K562 (cell line): Measurements from ENCODE around the gene TNF. TPM values are rescaled to one million over a fixed set of nuclear protein-coding genes. Genes with fewer than 3 reads are reported as not detected.

ENCODE experiments used
- ARNT ChIP-seq, 2 experiments: fragments of 450-650 bp; IDR thresholded peaks; 2 replicates each; pipeline ENCODE4 v1.6.1; 2016; ENCODE audit warnings: mild to moderate bottlenecking in 1 of 2
- BACH1 ChIP-seq: fragments of 200-800 bp; sonication (Bioruptor generic); IDR thresholded peaks from 2 replicates; pipeline ENCODE4 v1.6.1; 2016; ENCODE audit warnings: missing genetic modification characterization, missing compliant biosample characterization
- CREB5 ChIP-seq: fragments of 250-450 bp; sonication (Bioruptor Pico); IDR thresholded peaks from 2 replicates; pipeline ENCODE4 v1.5.0; 2020; ENCODE audit warnings: mild to moderate bottlenecking
- ELK1 ChIP-seq: sonication (generic); formaldehyde crosslinking; IDR thresholded peaks from 2 replicates; pipeline ENCODE4 v1.8.1; 2022; ENCODE audit warnings: missing genetic modification reagents
- ILF3 ChIP-seq: fragments of 450-650 bp; IDR thresholded peaks from 2 replicates; pipeline ENCODE4 v1.6.1; 2018; ENCODE audit warnings: antibody characterized with exemption, mild to moderate bottlenecking, moderate library complexity, borderline replicate concordance
- MAFF ChIP-seq: IDR thresholded peaks from 2 replicates; pipeline ENCODE4 v1.6.1; 2012; ENCODE audit warnings: low read length, improper control_type of control experiment
- PHF21A ChIP-seq: fragments of 450-650 bp; IDR thresholded peaks from 2 replicates; pipeline ENCODE4 v1.6.1; 2017; ENCODE audit warnings: low read depth, borderline replicate concordance
- SIN3A ChIP-seq, 2 experiments: fragments of 150-350 bp in 1 of 2; IDR thresholded peaks; 2 replicates each; pipeline ENCODE4 v1.6.1; 2011 to 2016; ENCODE audit warnings: borderline replicate concordance in 2 of 2, low read depth in 2 of 2, low read length in 2 of 2, mild to moderate bottlenecking in 2 of 2, moderate library complexity in 2 of 2; ENCODE audit not compliant: control insufficient read depth in 1 of 2
- STAG1 ChIP-seq: sonication (generic); formaldehyde crosslinking; IDR thresholded peaks from 2 replicates; pipeline ENCODE4 v1.5.0; 2020; ENCODE audit warnings: missing genetic modification reagents, borderline replicate concordance
- STAT5A ChIP-seq: IDR thresholded peaks from 2 replicates; pipeline ENCODE4 v1.6.1; 2012; ENCODE audit warnings: low read length, inconsistent platforms, borderline replicate concordance
- THRA ChIP-seq: fragments of 450-650 bp; IDR thresholded peaks from 2 replicates; pipeline ENCODE4 v1.6.1; 2017; ENCODE audit warnings: mild to moderate bottlenecking, moderate library complexity
- THRB ChIP-seq: fragments of 450-650 bp; formaldehyde crosslinking; conservative IDR thresholded peaks from 2 replicates; pipeline ENCODE4 v1.4.0; 2022; ENCODE audit warnings: mild to moderate bottlenecking, missing genetic modification characterization
- ZKSCAN1 ChIP-seq: fragments of 150-350 bp; IDR thresholded peaks from 2 replicates; pipeline ENCODE4 v1.6.1; 2016; ENCODE audit warnings: low read depth, low read length
- ZNF24 ChIP-seq: fragments of 450-650 bp; IDR thresholded peaks from 2 replicates; pipeline ENCODE4 v1.6.1; 2016
- ZNF444 ChIP-seq: fragments of 250-450 bp; sonication (Bioruptor Pico); IDR thresholded peaks from 2 replicates; pipeline ENCODE4 v1.4.0; 2020; ENCODE audit warnings: mild to moderate bottlenecking, moderate library complexity
- polyA plus RNA-seq, 8 experiments: library from polyadenylated mRNA; depleted of rRNA in 4 of 8; stranded (reverse) in 5 of 8; unstranded in 3 of 8; fragments of >200 nt; fragmentation: Nextera tagmentation in 2 of 8; fragmentation: Illumina TruSeq in 1 of 8; extraction: Ambion mirVana in 2 of 8; extraction: Trizol in 1 of 8; gene quantifications; 2 replicates each; pipeline versions ENCODE4 v1.2.1 to v1.2.3, GENCODE V29; 2011 to 2014; ENCODE audit warnings: inconsistent platforms in 1 of 8, missing spikeins in 1 of 8
- total RNA-seq, 7 experiments: library from RNA; depleted of rRNA in 6 of 7; stranded (reverse); fragments of >200 nt in 6 of 7; fragmentation: Illumina TruSeq in 2 of 7; extraction: Trizol in 2 of 7; gene quantifications; 2 replicates each; pipeline versions ENCODE4 v1.2.1 to v1.2.3, GENCODE V29; 2011 to 2021; ENCODE audit warnings: low replicate concordance in 1 of 7

TNF gene
- total and polyA plus RNA-seq, 9 of the 15 experiments (the other 6 are each of a cell fraction or from before 2014, with no cell fraction given) = 0.08 to 0.40 TPM; not detected in 7

GRCh38 chr6:31621320-31621939, 46.1 kb downstream of the TNF start (continued):
- TF ChIP-seq CREB5 (no peak), THRB (CRISPR knock-in tag) (peak; percentile 53; the same call in 1 of the 2 replicates), BACH1 (tag) (peak; percentile 20; the same call in 1 of the 2 replicates), SIN3A (IDR thresholded peaks at IDR 0.05; ENCODE audit: borderline replicate concordance in 2 of 2, control insufficient read depth in 1 of 2, low read depth in 2 of 2, low read length in 2 of 2) (0 out of 4 replicates have a peak, but pooled peaks of 1 of the 2 experiments have one; percentile 48), ILF3 (no peak), ZNF444 (CRISPR knock-in tag) (no peak), ZNF24 (no peak), THRA (no peak), PHF21A (no peak), STAG1 (CRISPR knock-in tag) (no peak), ARNT (IDR thresholded peaks at IDR 0.05) (peak in 1 of 2 experiments; percentile 56; a peak in 3 of 4 replicates), STAT5A (no peak), MAFF (no peak), ZKSCAN1 (no peak), ELK1 (CRISPR knock-in tag) (no peak)
